Measurements from ENCODE around the gene NKPD1. TPM values are rescaled to one million over a fixed set of nuclear protein-coding genes. Genes with fewer than 3 reads are reported as not detected.

The NKPD1 gene
- polyA plus RNA-seq, 1 experiment, result 0.05 TPM

GRCh38 chr19:45184115-45184514 is 23.3 kb upstream of the NKPD1 start:
- TF ChIP-seq, protein P1, sequence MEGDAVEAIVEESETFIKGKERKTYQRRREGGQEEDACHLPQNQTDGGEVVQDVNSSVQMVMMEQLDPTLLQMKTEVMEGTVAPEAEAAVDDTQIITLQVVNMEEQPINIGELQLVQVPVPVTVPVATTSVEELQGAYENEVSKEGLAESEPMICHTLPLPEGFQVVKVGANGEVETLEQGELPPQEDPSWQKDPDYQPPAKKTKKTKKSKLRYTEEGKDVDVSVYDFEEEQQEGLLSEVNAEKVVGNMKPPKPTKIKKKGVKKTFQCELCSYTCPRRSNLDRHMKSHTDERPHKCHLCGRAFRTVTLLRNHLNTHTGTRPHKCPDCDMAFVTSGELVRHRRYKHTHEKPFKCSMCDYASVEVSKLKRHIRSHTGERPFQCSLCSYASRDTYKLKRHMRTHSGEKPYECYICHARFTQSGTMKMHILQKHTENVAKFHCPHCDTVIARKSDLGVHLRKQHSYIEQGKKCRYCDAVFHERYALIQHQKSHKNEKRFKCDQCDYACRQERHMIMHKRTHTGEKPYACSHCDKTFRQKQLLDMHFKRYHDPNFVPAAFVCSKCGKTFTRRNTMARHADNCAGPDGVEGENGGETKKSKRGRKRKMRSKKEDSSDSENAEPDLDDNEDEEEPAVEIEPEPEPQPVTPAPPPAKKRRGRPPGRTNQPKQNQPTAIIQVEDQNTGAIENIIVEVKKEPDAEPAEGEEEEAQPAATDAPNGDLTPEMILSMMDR (IDR thresholded peaks at IDR 0.05; ENCODE audit: insufficient read depth, low read depth, low read length), result no peak
- ChIA-PET POLR2A (no interaction called here), CTCF (no interaction called here)

DNA sequence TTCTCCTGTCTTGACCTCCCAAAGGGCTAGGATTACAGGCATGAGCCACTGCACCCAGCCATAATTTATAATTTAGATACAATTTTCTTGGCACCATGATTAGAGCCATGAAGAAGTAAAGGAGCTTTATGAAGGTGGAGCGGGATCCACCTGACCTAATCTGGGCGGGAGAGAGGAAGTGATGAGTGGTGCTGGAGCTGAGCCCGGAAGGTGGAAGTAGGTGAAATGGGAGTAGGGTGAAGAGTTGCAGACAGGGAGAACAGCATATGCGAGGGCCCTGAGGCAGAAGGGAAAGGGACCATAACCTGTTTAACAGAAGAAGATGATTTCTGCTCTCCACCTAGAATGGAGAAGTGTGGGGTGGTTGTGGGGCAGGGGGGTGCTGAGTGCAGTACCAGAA is 22.0 kb upstream of the NKPD1 start:
- TF ChIP-seq, protein P1 (IDR thresholded peaks at IDR 0.05; ENCODE audit: insufficient read depth, low read depth, low read length), result no peak
- H3K36me3 ChIP-seq (ENCODE audit: control insufficient read depth, insufficient read depth, low read length), result peaks cover 3% of the 10 kb centered on the region; the same call in 1 of the 2 replicates
- H3K4me3 ChIP-seq (ENCODE audit: low read depth, low read length), result no peak overlapping the region
- CTCF ChIA-PET, result interaction anchor here (0.8 kb wide), 2 partner anchors 14 to 65 kb away, joined by 3 read pairs; no protein-coding TSS in a partner anchor
- H3K27me3 ChIP-seq (ENCODE audit: control insufficient read depth, insufficient read depth, low read length), result no peaks in the 10 kb centered on the region
- POLR2A ChIA-PET, result no interaction called here
- no peak for DNase-seq (ENCODE audit: low read depth)

More at GRCh38 chr19:45184115-45184514, 23.3 kb upstream of the NKPD1 start:
- DNase-seq (ENCODE audit: low read depth), result no peak
- Histone ChIP-seq H3K36me3 (ENCODE audit: control insufficient read depth, insufficient read depth, low read length) (peaks cover 3% of the 10 kb centered on the region; the same call in 1 of the 2 replicates), H3K4me3 (ENCODE audit: low read depth, low read length) (no peak overlapping the region), H3K27me3 (ENCODE audit: control insufficient read depth, insufficient read depth, low read length) (no peaks in the 10 kb centered on the region)

DNA sequence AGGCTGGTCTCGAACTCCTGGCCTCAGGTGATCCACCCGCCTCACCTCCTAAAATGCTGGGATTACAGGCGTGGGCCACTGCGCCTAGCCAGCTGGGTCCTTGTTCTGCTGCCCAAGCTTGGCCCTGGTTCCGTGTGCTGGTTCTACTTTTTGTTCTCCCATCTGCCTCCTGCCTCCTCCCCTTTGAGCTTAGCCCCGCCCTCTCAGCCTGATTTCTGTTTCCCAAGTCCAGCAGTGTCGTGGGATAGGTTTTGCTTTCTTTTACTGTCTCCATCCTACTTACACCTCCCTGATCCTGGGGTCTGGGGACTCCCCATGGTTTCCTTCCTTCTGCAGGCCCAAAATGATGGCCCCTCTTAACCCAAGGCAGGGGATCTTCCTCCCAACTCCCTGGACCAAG is 20.2 kb upstream of the NKPD1 start:
- DNase-seq (ENCODE audit: low read depth), result no peak
- Histone ChIP-seq H3K27me3 (ENCODE audit: control insufficient read depth, insufficient read depth, low read length) (no peaks in the 10 kb centered on the region), H3K4me3 (ENCODE audit: low read depth, low read length) (no peak overlapping the region), H3K36me3 (ENCODE audit: control insufficient read depth, insufficient read depth, low read length) (peaks cover 3% of the 10 kb centered on the region; the same call in 1 of the 2 replicates)
- POLR2A ChIA-PET, result no interaction called here
- CTCF ChIA-PET, result no interaction called here
- TF ChIP-seq, protein P1 (IDR thresholded peaks at IDR 0.05; ENCODE audit: insufficient read depth, low read depth, low read length), result no peak

DNA sequence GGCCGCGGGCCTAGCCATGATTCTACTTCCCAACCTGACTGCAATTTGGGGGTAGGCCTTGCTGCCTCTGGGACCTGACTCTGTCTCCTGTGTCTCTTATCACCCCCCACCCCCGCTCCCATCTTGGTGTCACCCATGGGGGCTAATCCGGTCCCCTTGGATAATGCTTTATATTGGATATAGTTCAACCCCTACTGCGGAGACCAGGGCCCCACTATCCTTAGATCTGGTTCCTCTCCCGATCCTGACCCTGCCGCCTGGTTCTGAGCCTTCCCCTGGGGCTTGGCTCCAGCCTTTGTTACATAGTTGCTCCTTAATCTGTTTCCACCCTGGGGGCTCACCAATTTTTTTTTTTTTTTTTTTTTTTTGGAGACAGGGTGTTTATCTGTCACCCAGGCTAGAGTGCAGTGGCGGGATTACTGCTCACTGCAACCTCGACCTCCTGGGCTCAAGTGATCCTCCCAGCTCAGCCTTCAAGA is 19.1 kb upstream of the NKPD1 start:
- TF ChIP-seq, protein P1 (IDR thresholded peaks at IDR 0.05; ENCODE audit: insufficient read depth, low read depth, low read length), result no peak
- Histone ChIP-seq H3K4me3 (ENCODE audit: low read depth, low read length) (peak overlapping the region; percentile 78), H3K27me3 (ENCODE audit: control insufficient read depth, insufficient read depth, low read length) (no peaks in the 10 kb centered on the region), H3K36me3 (ENCODE audit: control insufficient read depth, insufficient read depth, low read length) (peaks cover 3% of the 10 kb centered on the region; the same call in 1 of the 2 replicates)
- ChIA-PET POLR2A (no interaction called here), CTCF (interaction anchor here (1.0 to 1.2 kb wide), 2 partner anchors 7 to 82 kb away, joined by 3 read pairs; no protein-coding TSS in a partner anchor)
- DNase-seq (ENCODE audit: low read depth), result no peak

DNA sequence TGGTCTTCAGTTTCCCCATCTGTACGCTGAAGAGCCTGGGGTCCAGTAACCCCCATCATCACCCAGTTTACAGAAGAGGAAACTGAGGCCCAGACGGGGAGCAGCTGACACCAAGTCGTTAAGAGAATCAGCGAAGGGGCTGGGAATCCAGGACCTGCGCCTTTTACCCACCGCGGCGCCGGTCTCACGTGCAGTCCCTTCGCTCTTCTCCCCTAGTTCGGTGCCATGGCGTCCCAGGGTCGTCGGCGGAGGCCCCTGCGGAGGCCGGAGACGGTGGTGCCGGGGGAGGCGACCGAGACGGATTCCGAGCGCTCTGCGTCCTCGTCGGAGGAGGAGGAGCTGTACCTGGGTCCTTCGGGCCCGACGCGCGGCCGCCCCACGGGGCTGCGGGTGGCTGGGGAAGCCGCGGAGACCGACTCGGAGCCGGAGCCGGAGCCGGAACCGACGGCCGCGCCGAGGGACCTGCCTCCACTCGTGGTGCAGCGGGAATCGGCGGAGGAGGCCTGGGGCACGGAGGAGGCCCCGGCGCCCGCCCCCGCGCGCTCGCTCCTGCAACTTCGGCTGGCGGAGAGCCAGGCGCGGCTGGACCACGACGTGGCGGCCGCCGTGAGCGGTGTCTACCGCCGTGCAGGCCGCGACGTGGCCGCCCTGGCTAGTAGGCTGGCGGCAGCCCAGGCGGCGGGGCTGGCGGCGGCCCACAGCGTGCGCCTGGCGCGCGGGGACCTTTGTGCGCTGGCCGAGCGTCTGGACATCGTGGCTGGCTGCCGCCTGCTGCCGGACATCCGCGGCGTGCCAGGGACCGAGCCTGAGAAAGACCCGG is 18.5 kb upstream of the NKPD1 start:
- DNase-seq (ENCODE audit: low read depth), result no peak
- Histone ChIP-seq H3K36me3 (ENCODE audit: control insufficient read depth, insufficient read depth, low read length) (peaks cover 3% of the 10 kb centered on the region; the same call in 1 of the 2 replicates), H3K27me3 (ENCODE audit: control insufficient read depth, insufficient read depth, low read length) (no peaks in the 10 kb centered on the region), H3K4me3 (ENCODE audit: low read depth, low read length) (peak overlapping the region; percentile 78)
- POLR2A ChIA-PET, result no interaction called here
- TF ChIP-seq, protein P1 (IDR thresholded peaks at IDR 0.05; ENCODE audit: insufficient read depth, low read depth, low read length), result no peak
- CTCF ChIA-PET, result interaction anchor here (0.9 to 1.9 kb wide), 7 partner anchors 8 to 159 kb away, joined by 3 to 6 read pairs (median 3); partner anchors contain the start of gene NKPD1

Data from BJ (cell line).